OCI-M1 (cell line): ENCODE data around the gene NFYC.

Experiments used
- DNase-seq: peaks from one replicate; lab custom pipeline; 2025; lab: John Stamatoyannopoulos, UW

NFYC gene

GRCh38 chr1:40783001-40783905 lies 91.7 kb downstream of the NFYC start, which contains the start of gene KCNQ4:
Gene KCNQ4, plus strand, starts transcription at chr1:40783787. Its CDS starts 307 bp downstream, at chr1:40784094.
- peak; percentile 56 for DNase-seq

- DNase-seq = no peak
Measured at GRCh38 chr1:40784141-40784770, 92.8 kb downstream of the NFYC start.

- no peak for DNase-seq
Measured at GRCh38 chr1:40784771-40785151, 93.3 kb downstream of the NFYC start.

- DNase-seq = no peak
Measured at GRCh38 chr1:40785446-40785845, 93.9 kb downstream of the NFYC start.

- no peak for DNase-seq
Measured at GRCh38 chr1:40786171-40786994, 94.9 kb downstream of the NFYC start.

GRCh38 chr1:40786995-40787705 lies 95.6 kb downstream of the NFYC start:
- DNase-seq = no peak

DNA sequence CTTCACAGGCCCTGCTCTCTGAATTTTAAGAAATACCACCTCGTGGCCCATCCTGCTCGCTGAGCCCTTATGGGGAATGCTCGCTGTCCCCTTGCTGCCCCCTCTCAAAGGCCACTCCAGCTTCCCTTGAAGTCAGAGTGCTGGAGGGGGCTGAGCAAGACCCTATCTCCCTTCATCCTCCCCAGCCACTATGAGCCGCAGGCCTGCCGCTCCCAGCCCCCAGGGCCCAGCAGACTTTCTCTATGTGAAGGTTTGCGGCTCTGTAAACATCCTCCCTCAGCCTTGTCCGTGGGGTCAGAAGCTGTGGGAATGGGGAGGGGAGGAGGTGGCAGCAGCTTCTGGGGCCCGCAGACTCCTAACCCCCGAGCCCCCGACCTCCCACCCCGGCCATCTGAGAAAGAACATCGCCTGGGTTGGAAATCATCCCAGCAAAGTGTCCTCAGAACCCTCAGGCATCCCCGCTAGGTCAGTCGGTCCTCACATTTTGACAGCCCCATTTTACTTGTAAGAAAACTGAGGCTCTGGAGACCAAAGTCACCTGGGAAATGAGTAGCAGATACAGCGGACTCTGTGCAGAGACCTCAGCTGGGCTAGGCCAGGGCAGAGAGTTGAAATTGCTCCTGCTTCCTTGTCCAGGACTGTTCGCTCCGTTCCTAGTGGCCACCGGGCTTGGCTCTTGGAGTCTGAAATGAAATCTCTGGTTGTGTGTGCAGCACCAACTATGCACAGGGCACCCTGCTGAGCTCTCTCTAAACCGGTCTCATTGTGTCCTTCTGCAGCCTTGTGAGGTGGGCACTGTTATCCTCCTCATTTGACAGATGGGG lies 96.4 kb downstream of the NFYC start:
- no peak for DNase-seq

GRCh38 chr1:40788561-40789341 lies 97.2 kb downstream of the NFYC start:
- no peak for DNase-seq

- DNase-seq = no peak
Measured at GRCh38 chr1:40789342-40789598, 97.8 kb downstream of the NFYC start.

GRCh38 chr1:40789661-40790430 lies 98.3 kb downstream of the NFYC start:
- DNase-seq = no peak

GRCh38 chr1:40792036-40792435 lies 100.5 kb downstream of the NFYC start:
- DNase-seq = no peak

- no peak for DNase-seq
Measured at GRCh38 chr1:40793617-40794016, 102.1 kb downstream of the NFYC start.

- DNase-seq = no peak
Measured at GRCh38 chr1:40794048-40794447, 102.5 kb downstream of the NFYC start.

- DNase-seq = peak; percentile 14
Measured at GRCh38 chr1:40794974-40795715, 103.6 kb downstream of the NFYC start.

- no peak for DNase-seq
Measured at GRCh38 chr1:40795811-40796586, 104.5 kb downstream of the NFYC start.

- no peak for DNase-seq
Measured at GRCh38 chr1:40796939-40797667, 105.6 kb downstream of the NFYC start.

- DNase-seq = no peak
Measured at GRCh38 chr1:40797668-40798010, 106.1 kb downstream of the NFYC start.
